Body of pancreas (tissue), 4 donors: ENCODE results near the gene ATP6V0A1.

Experiments
- POLR2A ChIP-seq, 3 donors: fragments of 450-650 bp; IDR thresholded peaks; one replicate each; pipeline ENCODE4 v1.6.1; 2016; ENCODE audit warnings: antibody characterized with exemption in 3 of 3, mild to moderate bottlenecking in 2 of 3
- TF ChIP-seq, protein P1 (sequence below), 7 experiments: fragments of 450-650 bp in 4 of 7; fragments of 200-600 bp in 3 of 7; sonication (generic) in 3 of 7; IDR thresholded peaks; one replicate each; pipeline ENCODE4 v1.5.1; 2016 to 2019; ENCODE audit warnings: antibody characterized with exemption in 7 of 7

- TF ChIP-seq, protein P1, sequence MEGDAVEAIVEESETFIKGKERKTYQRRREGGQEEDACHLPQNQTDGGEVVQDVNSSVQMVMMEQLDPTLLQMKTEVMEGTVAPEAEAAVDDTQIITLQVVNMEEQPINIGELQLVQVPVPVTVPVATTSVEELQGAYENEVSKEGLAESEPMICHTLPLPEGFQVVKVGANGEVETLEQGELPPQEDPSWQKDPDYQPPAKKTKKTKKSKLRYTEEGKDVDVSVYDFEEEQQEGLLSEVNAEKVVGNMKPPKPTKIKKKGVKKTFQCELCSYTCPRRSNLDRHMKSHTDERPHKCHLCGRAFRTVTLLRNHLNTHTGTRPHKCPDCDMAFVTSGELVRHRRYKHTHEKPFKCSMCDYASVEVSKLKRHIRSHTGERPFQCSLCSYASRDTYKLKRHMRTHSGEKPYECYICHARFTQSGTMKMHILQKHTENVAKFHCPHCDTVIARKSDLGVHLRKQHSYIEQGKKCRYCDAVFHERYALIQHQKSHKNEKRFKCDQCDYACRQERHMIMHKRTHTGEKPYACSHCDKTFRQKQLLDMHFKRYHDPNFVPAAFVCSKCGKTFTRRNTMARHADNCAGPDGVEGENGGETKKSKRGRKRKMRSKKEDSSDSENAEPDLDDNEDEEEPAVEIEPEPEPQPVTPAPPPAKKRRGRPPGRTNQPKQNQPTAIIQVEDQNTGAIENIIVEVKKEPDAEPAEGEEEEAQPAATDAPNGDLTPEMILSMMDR (IDR thresholded peaks at IDR 0.05) = no peak
- TF ChIP-seq POLR2A (IDR thresholded peaks at IDR 0.05) = no peak
Observed at GRCh38 chr17:42529061-42529460, 70.4 kb downstream of the ATP6V0A1 start.
